NT2/D1 (cell line): Measurements from ENCODE around the gene MRPL18.
A peak's percentile ranks its signal among the peaks of the same experiment; 100 is the strongest.

Source experiments
- DNase-seq: peaks from one replicate; pipeline ENCODE4 v3.0.0-alpha.2; 2011; ENCODE audit warnings: low read depth, low spot score
- H3K27me3 ChIP-seq: 2 replicates; pipeline ENCODE4 v1.6.0; 2011; ENCODE audit warnings: mild to moderate bottlenecking; ENCODE audit not compliant: insufficient read length, insufficient read depth
- H3K36me3 ChIP-seq: 2 replicates; pipeline ENCODE4 v1.6.1; 2011; ENCODE audit warnings: mild to moderate bottlenecking, low read length, mixed read lengths; ENCODE audit not compliant: insufficient read depth, insufficient read length
- H3K4me1 ChIP-seq: 2 replicates; pipeline ENCODE4 v1.5.1; 2011; ENCODE audit not compliant: insufficient read depth, insufficient read length
- H3K4me3 ChIP-seq: 2 replicates; pipeline ENCODE4 v1.5.1; 2011; ENCODE audit warnings: low read depth; ENCODE audit not compliant: insufficient read length
- H3K9ac ChIP-seq: 2 replicates; pipeline ENCODE4 v1.6.0; 2011; ENCODE audit warnings: low read depth; ENCODE audit not compliant: insufficient read length
- H3K9me3 ChIP-seq: 2 replicates; pipeline ENCODE4 v1.5.1; 2011; ENCODE audit warnings: mild to moderate bottlenecking, low read length; ENCODE audit not compliant: insufficient read depth
- SUZ12 ChIP-seq: IDR thresholded peaks from 2 replicates; pipeline ENCODE4 v1.6.1; 2011; ENCODE audit not compliant: insufficient read length, insufficient read depth; ENCODE audit errors: extremely low read depth
- YY1 ChIP-seq: IDR thresholded peaks from 2 replicates; pipeline ENCODE4 v1.6.1; 2011; ENCODE audit not compliant: insufficient read length, insufficient read depth
- ZNF274 ChIP-seq: IDR thresholded peaks from 2 replicates; pipeline ENCODE4 v1.6.1; 2011; ENCODE audit warnings: mild to moderate bottlenecking, low read depth, low read length

MRPL18 gene

GRCh38 chr6:159777240-159777904, 12.9 kb upstream of the MRPL18 start:
- no peak for DNase-seq
- Histone ChIP-seq H3K27me3 (no peaks in the 10 kb centered on the region), H3K4me3 (no peak overlapping the region), H3K36me3 (peaks cover 82% of the 10 kb centered on the region), H3K9me3 (no peaks in the 10 kb centered on the region), H3K4me1 (no peaks in the 10 kb centered on the region), H3K9ac (no peak overlapping the region)
- TF ChIP-seq YY1 (no peak), ZNF274 (no peak), SUZ12 (no peak)

- no peak overlapping the region for H3K4me3 ChIP-seq
- no peak for DNase-seq
- no peaks in the 10 kb centered on the region for H3K4me1 ChIP-seq
- TF ChIP-seq SUZ12, result no peak
- no peak for TF ChIP-seq YY1
- TF ChIP-seq ZNF274, result no peak
- no peaks in the 10 kb centered on the region for H3K27me3 ChIP-seq
- H3K9me3 ChIP-seq, result no peaks in the 10 kb centered on the region
- no peak overlapping the region for H3K9ac ChIP-seq
- peaks cover 84% of the 10 kb centered on the region for H3K36me3 ChIP-seq
Observed at GRCh38 chr6:159778131-159778530, 12.1 kb upstream of the MRPL18 start.

GRCh38 chr6:159778542-159779103, 11.6 kb upstream of the MRPL18 start:
- peaks cover 89% of the 10 kb centered on the region for H3K36me3 ChIP-seq

GRCh38 chr6:159788276-159788675, 2.0 kb upstream of the MRPL18 start:
- Histone ChIP-seq H3K9me3 (no peaks in the 10 kb centered on the region), H3K27me3 (no peaks in the 10 kb centered on the region), H3K36me3 (peaks cover 78% of the 10 kb centered on the region), H3K9ac (peak overlapping the region; percentile 99), H3K4me1 (no peaks in the 10 kb centered on the region), H3K4me3 (peak overlapping the region; percentile 94)
- no peak for TF ChIP-seq ZNF274
- no peak for TF ChIP-seq SUZ12
- TF ChIP-seq YY1, result no peak
- DNase-seq, result no peak

More at GRCh38 chr6:159778542-159779103, 11.6 kb upstream of the MRPL18 start:
- no peaks in the 10 kb centered on the region for H3K27me3 ChIP-seq
- TF ChIP-seq YY1 (no peak), SUZ12 (no peak), ZNF274 (no peak)
- H3K4me3 ChIP-seq, result no peak overlapping the region
- no peak for DNase-seq
- H3K4me1 ChIP-seq, result no peaks in the 10 kb centered on the region
- no peak overlapping the region for H3K9ac ChIP-seq
- no peaks in the 10 kb centered on the region for H3K9me3 ChIP-seq

GRCh38 chr6:159788753-159789376, 1.4 kb upstream of the MRPL18 start:
- Histone ChIP-seq H3K36me3 (peaks cover 75% of the 10 kb centered on the region), H3K9me3 (no peaks in the 10 kb centered on the region), H3K9ac (peak overlapping the region; percentile 99), H3K27me3 (no peaks in the 10 kb centered on the region), H3K4me1 (no peaks in the 10 kb centered on the region), H3K4me3 (peak overlapping the region; percentile 94)
- TF ChIP-seq ZNF274 (no peak), YY1 (no peak), SUZ12 (no peak)
- DNase-seq, result no peak

- H3K4me1 ChIP-seq, result no peaks in the 10 kb centered on the region
- no peaks in the 10 kb centered on the region for H3K27me3 ChIP-seq
- H3K9ac ChIP-seq, result peak within 1 kb of the TSS; percentile 99
- peak within 1 kb of the TSS; percentile 94 for H3K4me3 ChIP-seq
- peaks cover 76% of the 10 kb centered on the region for H3K36me3 ChIP-seq
- peak; percentile 96 for DNase-seq
- H3K9me3 ChIP-seq, result no peaks in the 10 kb centered on the region
- TF ChIP-seq ZNF274 (no peak), YY1 (no peak), SUZ12 (no peak)
Observed at GRCh38 chr6:159789377-159790148, 704 bp upstream of the MRPL18 start, which contains the start of gene TCP1. TCP1 (minus strand) TSS chr6:159789602; CDS start chr6:159789468, 134 bp downstream.
